HG03060 (cell line): ENCODE measurements around the gene PTGER2.

Experiments used
- ATAC-seq: cut with Tn5 transposase; IDR thresholded peaks from one replicate; pipeline ENCODE4 v1.9.1; 2021; ENCODE audit warnings: low read depth, moderate number of reproducible peaks; ENCODE audit not compliant: unreplicated experiment

The PTGER2 gene

GRCh38 chr14:52304248-52304904 is 9.7 kb upstream of the PTGER2 start:
- no peak for ATAC-seq

GRCh38 chr14:52305014-52305413 is 9.1 kb upstream of the PTGER2 start:
- no peak for ATAC-seq

GRCh38 chr14:52307376-52307775 is 6.7 kb upstream of the PTGER2 start:
- no peak for ATAC-seq

GRCh38 chr14:52307905-52308304 is 6.2 kb upstream of the PTGER2 start:
- ATAC-seq = no peak

- ATAC-seq = no peak
These were observed 3.6 kb upstream of the PTGER2 start for GRCh38 chr14:52310541-52310940.

GRCh38 chr14:52312931-52313355 is 1.2 kb upstream of the PTGER2 start:
- no peak for ATAC-seq

GRCh38 chr14:52313462-52313861 is 650 bp upstream of the PTGER2 start:
- no peak for ATAC-seq

GRCh38 chr14:52314595-52315354 is 663 bp downstream of the PTGER2 start:
- no peak for ATAC-seq

- ATAC-seq = no peak
These were observed 1.2 kb downstream of the PTGER2 start for GRCh38 chr14:52315355-52315718.

GRCh38 chr14:52318062-52318461 is 4.0 kb downstream of the PTGER2 start:
- no peak for ATAC-seq

- ATAC-seq = no peak
These were observed 4.9 kb downstream of the PTGER2 start for GRCh38 chr14:52318826-52319645.

GRCh38 chr14:52319919-52320318 is 5.8 kb downstream of the PTGER2 start:
- no peak for ATAC-seq

- peak; percentile 95 for ATAC-seq
These were observed 11.0 kb downstream of the PTGER2 start for GRCh38 chr14:52325126-52325525.

- ATAC-seq = no peak
These were observed 11.5 kb downstream of the PTGER2 start for GRCh38 chr14:52325630-52326029.

- ATAC-seq = no peak
These were observed 13.5 kb downstream of the PTGER2 start for GRCh38 chr14:52327374-52328226.

- ATAC-seq = no peak
These were observed 14.2 kb downstream of the PTGER2 start for GRCh38 chr14:52328276-52328675.

GRCh38 chr14:52329678-52330369 is 15.7 kb downstream of the PTGER2 start:
- ATAC-seq = no peak

- ATAC-seq = no peak
These were observed 18.2 kb downstream of the PTGER2 start for GRCh38 chr14:52332269-52332668.

GRCh38 chr14:52333108-52333507 is 19.0 kb downstream of the PTGER2 start:
- no peak for ATAC-seq
